ENCODE data around the gene C17orf78. TPM values are rescaled to one million over a fixed set of nuclear protein-coding genes. Genes with fewer than 3 reads are reported as not detected.
"Not testable (repeated sequence)": the region's sequence is repeated elsewhere in the genome, so short reads cannot be mapped to it uniquely, and the experiment has no call there.

C17orf78 gene
- total and polyA plus RNA-seq, 2 experiments from 2014 or later: not detected

DNA sequence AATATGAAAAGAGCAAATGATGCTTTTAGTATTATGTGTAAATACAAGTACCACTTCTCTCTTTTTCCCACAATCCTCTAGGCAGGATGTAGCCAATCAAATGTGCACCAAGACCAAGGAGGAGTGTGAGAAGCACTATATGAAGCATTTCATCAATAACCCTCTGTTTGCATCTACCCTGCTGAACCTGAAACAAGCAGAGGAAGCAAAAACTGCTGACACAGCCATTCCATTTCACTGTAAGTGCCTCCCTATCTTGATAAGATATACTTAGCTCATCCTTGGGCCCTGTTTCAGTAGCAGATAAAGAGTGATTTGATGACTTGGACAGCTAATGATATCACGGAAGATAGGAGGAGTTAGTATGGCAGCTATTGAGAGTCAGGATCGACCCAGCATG, 64.6 kb downstream of the C17orf78 start:
- H3K27ac ChIP-seq: no peak overlapping the region
- no peak for DNase-seq (ENCODE audit: low read depth in 1 of 2, low spot score in 1 of 2)
- H3K9me3 ChIP-seq (ENCODE audit: low read depth): no peaks in the 10 kb centered on the region
- H3K27me3 ChIP-seq: no peaks in the 10 kb centered on the region
- TF ChIP-seq, protein P1, sequence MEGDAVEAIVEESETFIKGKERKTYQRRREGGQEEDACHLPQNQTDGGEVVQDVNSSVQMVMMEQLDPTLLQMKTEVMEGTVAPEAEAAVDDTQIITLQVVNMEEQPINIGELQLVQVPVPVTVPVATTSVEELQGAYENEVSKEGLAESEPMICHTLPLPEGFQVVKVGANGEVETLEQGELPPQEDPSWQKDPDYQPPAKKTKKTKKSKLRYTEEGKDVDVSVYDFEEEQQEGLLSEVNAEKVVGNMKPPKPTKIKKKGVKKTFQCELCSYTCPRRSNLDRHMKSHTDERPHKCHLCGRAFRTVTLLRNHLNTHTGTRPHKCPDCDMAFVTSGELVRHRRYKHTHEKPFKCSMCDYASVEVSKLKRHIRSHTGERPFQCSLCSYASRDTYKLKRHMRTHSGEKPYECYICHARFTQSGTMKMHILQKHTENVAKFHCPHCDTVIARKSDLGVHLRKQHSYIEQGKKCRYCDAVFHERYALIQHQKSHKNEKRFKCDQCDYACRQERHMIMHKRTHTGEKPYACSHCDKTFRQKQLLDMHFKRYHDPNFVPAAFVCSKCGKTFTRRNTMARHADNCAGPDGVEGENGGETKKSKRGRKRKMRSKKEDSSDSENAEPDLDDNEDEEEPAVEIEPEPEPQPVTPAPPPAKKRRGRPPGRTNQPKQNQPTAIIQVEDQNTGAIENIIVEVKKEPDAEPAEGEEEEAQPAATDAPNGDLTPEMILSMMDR (IDR thresholded peaks at IDR 0.05; ENCODE audit: low read depth, low read length): no peak
- peaks cover 26% of the 10 kb centered on the region for H3K36me3 ChIP-seq
- H3K4me3 ChIP-seq: no peak overlapping the region
- H3K4me1 ChIP-seq (ENCODE audit: low read depth): no peaks in the 10 kb centered on the region

DNA sequence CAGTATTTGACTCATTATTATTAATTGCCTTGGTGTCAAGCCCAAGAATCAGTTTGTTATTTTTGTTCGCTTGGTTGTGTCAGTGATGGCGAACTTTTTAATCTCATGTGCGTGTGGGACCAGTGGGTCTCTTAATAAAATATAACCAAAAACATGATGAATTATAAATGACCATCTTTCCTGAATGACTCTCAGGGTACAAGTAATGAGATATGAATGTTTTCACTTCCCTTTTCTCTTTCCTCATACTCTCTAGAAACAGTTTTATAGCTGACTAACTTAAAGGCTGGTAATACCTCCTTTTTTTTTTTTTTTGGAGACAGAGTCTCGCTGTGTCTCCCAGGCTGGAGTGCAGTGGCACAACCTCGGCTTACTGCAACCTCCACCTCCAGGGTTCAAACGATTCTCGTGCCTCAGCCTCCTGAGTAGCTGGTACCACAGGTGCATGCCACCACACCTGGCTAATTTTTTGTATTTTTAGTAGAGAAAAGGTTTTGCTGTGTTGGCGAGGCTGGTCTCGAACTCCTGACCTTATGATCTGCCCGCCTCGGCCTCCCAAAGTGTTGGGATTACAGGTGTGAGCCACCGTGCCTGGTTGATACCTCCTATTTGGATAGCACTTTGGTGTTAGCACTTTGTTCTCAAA, 65.7 kb downstream of the C17orf78 start:
- not testable (repeated sequence) for DNase-seq (ENCODE audit: low read depth in 1 of 2, low spot score in 1 of 2); H3K27me3 ChIP-seq; H3K4me1 ChIP-seq (ENCODE audit: low read depth); H3K4me3 ChIP-seq; H3K27ac ChIP-seq; H3K9me3 ChIP-seq (ENCODE audit: low read depth)
- H3K36me3 ChIP-seq: peaks cover 26% of the 10 kb centered on the region

Other genes with a start within 250 kb of the C17orf78 start
- gene ACACA, start 30.9 kb downstream of the C17orf78 start, total RNA-seq: 47.6 and 57.2 TPM in 2 replicates
- gene ACACA, start 30.9 kb downstream of the C17orf78 start, polyA plus RNA-seq: 39.7 and 42.5 TPM in 2 replicates
- gene TADA2A, start 30.9 kb downstream of the C17orf78 start, total RNA-seq: 20.6 and 24.0 TPM in 2 replicates
- 16.1 and 16.7 TPM in 2 replicates for gene TADA2A, start 30.9 kb downstream of the C17orf78 start, polyA plus RNA-seq
- gene DUSP14, start 113.9 kb downstream of the C17orf78 start, total RNA-seq: 23.0 and 40.4 TPM in 2 replicates
- gene DUSP14, start 113.9 kb downstream of the C17orf78 start, polyA plus RNA-seq: 29.7 and 39.0 TPM in 2 replicates
- gene SYNRG, start 233.4 kb downstream of the C17orf78 start, total RNA-seq: 9.5 and 13.7 TPM in 2 replicates
- 26.1 and 31.9 TPM in 2 replicates for gene SYNRG, start 233.4 kb downstream of the C17orf78 start, polyA plus RNA-seq